Gastroesophageal sphincter (tissue), 3 donors: ENCODE data around the gene KRT84.

ENCODE experiments used
- CTCF ChIP-seq, 4 experiments: fragments of 200-600 bp in 2 of 4; fragments of 450-650 bp in 2 of 4; sonication (generic) in 1 of 4; IDR thresholded peaks; one replicate each; pipeline ENCODE4 v1.5.1; 2017 to 2019; ENCODE audit warnings: antibody characterized with exemption in 4 of 4, mild to moderate bottlenecking in 2 of 4, moderate library complexity in 2 of 4
- POLR2A ChIP-seq, 2 donors: fragments of 450-650 bp; IDR thresholded peaks; one replicate each; pipeline ENCODE4 v1.6.1; 2017; ENCODE audit warnings: antibody characterized with exemption in 2 of 2, mild to moderate bottlenecking in 2 of 2, moderate library complexity in 1 of 2
- POLR2AphosphoS5 ChIP-seq: sonication (generic); formaldehyde crosslinking; IDR thresholded peaks from one replicate; pipeline ENCODE4 v1.6.1; 2017; ENCODE audit warnings: antibody characterized with exemption

- TF ChIP-seq CTCF (IDR thresholded peaks at IDR 0.05) = no peak
- no peak for TF ChIP-seq POLR2AphosphoS5
- TF ChIP-seq POLR2A (IDR thresholded peaks at IDR 0.05) = no peak
Measured at GRCh38 chr12:52414936-52415335, 29.5 kb upstream of the KRT84 start.
